Body of pancreas (tissue), 4 donors: ENCODE data around the gene PXDN.

Experiments used
- POLR2A ChIP-seq, 3 donors: fragments of 450-650 bp; IDR thresholded peaks; one replicate each; pipeline ENCODE4 v1.6.1; 2016; ENCODE audit warnings: antibody characterized with exemption in 3 of 3, mild to moderate bottlenecking in 2 of 3
- TF ChIP-seq, protein P1 (sequence below), 7 experiments: fragments of 450-650 bp in 4 of 7; fragments of 200-600 bp in 3 of 7; sonication (generic) in 3 of 7; IDR thresholded peaks; one replicate each; pipeline ENCODE4 v1.5.1; 2016 to 2019; ENCODE audit warnings: antibody characterized with exemption in 7 of 7

DNA sequence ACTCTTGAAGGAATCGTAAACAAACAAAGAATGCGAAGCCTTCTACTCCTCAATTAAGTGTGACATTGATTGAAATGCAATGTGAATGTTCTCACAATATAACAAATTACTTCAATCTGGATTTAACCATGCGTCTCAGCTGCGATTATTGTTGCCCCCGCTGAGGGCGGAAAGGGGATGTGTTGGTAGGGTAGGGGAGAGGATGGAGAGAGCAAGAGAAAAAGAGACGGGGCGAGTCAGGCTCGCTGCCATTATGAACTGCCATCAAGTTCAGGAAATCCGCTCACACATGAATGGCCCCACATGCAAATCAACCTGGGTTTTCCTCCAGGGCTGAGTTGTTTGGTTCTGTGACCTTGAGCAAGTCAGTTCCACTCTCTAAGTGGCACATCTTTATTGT, 129.8 kb downstream of the PXDN start:
- TF ChIP-seq, protein P1, sequence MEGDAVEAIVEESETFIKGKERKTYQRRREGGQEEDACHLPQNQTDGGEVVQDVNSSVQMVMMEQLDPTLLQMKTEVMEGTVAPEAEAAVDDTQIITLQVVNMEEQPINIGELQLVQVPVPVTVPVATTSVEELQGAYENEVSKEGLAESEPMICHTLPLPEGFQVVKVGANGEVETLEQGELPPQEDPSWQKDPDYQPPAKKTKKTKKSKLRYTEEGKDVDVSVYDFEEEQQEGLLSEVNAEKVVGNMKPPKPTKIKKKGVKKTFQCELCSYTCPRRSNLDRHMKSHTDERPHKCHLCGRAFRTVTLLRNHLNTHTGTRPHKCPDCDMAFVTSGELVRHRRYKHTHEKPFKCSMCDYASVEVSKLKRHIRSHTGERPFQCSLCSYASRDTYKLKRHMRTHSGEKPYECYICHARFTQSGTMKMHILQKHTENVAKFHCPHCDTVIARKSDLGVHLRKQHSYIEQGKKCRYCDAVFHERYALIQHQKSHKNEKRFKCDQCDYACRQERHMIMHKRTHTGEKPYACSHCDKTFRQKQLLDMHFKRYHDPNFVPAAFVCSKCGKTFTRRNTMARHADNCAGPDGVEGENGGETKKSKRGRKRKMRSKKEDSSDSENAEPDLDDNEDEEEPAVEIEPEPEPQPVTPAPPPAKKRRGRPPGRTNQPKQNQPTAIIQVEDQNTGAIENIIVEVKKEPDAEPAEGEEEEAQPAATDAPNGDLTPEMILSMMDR (IDR thresholded peaks at IDR 0.05), result no peak
- TF ChIP-seq POLR2A (IDR thresholded peaks at IDR 0.05), result no peak
